HCT116 (cell line): ENCODE results near the gene SDK1.

ENCODE experiments used
- ELF1 ChIP-seq: IDR thresholded peaks from 2 replicates; pipeline ENCODE4 v1.6.1; 2012; ENCODE audit warnings: low read depth, borderline replicate concordance
- EZH2 ChIP-seq: fragments of 200-600 bp; sonication (generic); IDR thresholded peaks from 2 replicates; pipeline ENCODE4 v1.6.1; 2017; ENCODE audit warnings: antibody characterized with exemption, mixed run types
- POLR2A ChIP-seq: IDR thresholded peaks from 2 replicates; pipeline ENCODE4 v1.7.0; 2011; ENCODE audit warnings: borderline replicate concordance; ENCODE audit not compliant: insufficient read depth, insufficient read length; ENCODE audit errors: extremely low read depth
- POLR2AphosphoS5 ChIP-seq: IDR thresholded peaks from 2 replicates; pipeline ENCODE4 v1.6.1; 2011; ENCODE audit warnings: mild to moderate bottlenecking, low read depth, low read length, moderate library complexity
- SIN3A ChIP-seq: IDR thresholded peaks from 2 replicates; pipeline ENCODE4 v1.6.1; 2012; ENCODE audit warnings: low read depth
- SP1 ChIP-seq: IDR thresholded peaks from 2 replicates; pipeline ENCODE4 v1.6.1; 2012; ENCODE audit warnings: low read depth
- YY1 ChIP-seq: IDR thresholded peaks from 2 replicates; pipeline ENCODE4 v1.6.1; 2011; ENCODE audit warnings: low read length, low read depth, moderate library complexity, mild to moderate bottlenecking; ENCODE audit not compliant: insufficient replicate concordance; ENCODE audit errors: extremely low read depth
- ZFX ChIP-seq: fragments of 450-650 bp; IDR thresholded peaks from 2 replicates; pipeline ENCODE4 v1.6.1; 2017
- ZNF274 ChIP-seq: fragments of 200-500 bp; sonication (Bioruptor generic); IDR thresholded peaks from 2 replicates; pipeline ENCODE4 v1.6.1; 2014; ENCODE audit warnings: mild to moderate bottlenecking, low read depth, low read length, inconsistent platforms
- TF ChIP-seq, protein P1 (sequence below), 3 experiments: fragments of 200-600 bp in 1 of 3; sonication (generic) in 1 of 3; IDR thresholded peaks in 2 of 3; conservative IDR thresholded peaks in 1 of 3; 2 replicates each; pipeline ENCODE4 v1.5.1; 2012 to 2017; ENCODE audit warnings: low read depth in 2 of 3, low read length in 2 of 3, antibody characterized with exemption in 1 of 3, borderline replicate concordance in 1 of 3, control low read depth in 1 of 3, mild to moderate bottlenecking in 1 of 3, mixed read lengths in 1 of 3, mixed run types in 1 of 3, moderate library complexity in 1 of 3; ENCODE audit not compliant: insufficient read depth in 1 of 3
- TF ChIP-seq, protein P2 (sequence below): IDR thresholded peaks from 2 replicates; pipeline ENCODE4 v1.6.1; 2012

DNA sequence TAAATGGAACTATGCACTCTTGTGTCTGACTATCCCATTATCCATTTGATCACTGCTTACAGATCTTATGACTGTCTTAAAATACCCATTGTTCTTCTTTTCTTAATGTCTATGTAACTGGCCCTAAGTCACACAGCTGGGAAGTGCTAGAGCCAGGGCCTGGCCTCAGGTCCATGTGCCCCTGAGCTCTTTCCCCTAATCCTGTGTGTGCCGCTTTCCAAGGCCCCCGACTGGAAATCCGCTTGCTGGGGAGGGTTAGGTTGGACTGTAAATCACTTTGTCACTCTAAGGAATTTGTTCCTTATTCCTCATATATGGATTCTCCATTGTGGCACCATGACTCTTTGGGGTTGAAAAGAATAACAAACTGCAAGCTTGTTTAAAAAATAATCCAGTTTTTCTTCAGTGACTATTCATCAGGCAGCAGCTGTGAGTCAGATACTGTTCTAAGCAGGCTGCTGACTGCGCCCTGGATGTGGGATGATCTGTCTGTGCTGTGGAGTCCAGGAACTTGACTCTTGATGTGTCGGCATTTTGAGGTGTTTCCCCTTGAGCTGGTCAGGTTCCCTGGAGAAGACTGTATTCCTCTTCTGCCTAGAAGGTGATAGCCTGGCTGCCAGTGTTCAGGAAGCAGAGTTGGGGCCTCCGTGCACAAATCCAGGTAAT, 236.3 kb downstream of the SDK1 start:
- no peak for TF ChIP-seq SIN3A
- no peak for TF ChIP-seq POLR2A
- TF ChIP-seq SP1 = no peak
- no peak for TF ChIP-seq POLR2AphosphoS5
- TF ChIP-seq EZH2 = no peak
- TF ChIP-seq ELF1 = no peak
- TF ChIP-seq, protein P1, sequence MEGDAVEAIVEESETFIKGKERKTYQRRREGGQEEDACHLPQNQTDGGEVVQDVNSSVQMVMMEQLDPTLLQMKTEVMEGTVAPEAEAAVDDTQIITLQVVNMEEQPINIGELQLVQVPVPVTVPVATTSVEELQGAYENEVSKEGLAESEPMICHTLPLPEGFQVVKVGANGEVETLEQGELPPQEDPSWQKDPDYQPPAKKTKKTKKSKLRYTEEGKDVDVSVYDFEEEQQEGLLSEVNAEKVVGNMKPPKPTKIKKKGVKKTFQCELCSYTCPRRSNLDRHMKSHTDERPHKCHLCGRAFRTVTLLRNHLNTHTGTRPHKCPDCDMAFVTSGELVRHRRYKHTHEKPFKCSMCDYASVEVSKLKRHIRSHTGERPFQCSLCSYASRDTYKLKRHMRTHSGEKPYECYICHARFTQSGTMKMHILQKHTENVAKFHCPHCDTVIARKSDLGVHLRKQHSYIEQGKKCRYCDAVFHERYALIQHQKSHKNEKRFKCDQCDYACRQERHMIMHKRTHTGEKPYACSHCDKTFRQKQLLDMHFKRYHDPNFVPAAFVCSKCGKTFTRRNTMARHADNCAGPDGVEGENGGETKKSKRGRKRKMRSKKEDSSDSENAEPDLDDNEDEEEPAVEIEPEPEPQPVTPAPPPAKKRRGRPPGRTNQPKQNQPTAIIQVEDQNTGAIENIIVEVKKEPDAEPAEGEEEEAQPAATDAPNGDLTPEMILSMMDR (IDR thresholded peaks at IDR 0.05 in 2 of 3, conservative IDR thresholded peaks at IDR 0.05 in 1 of 3; ENCODE audit: borderline replicate concordance in 1 of 3, insufficient read depth in 1 of 3, low read depth in 2 of 3, low read length in 2 of 3) = no peak
- TF ChIP-seq ZFX = no peak
- no peak for TF ChIP-seq YY1
- TF ChIP-seq ZNF274 = no peak
- TF ChIP-seq, protein P2, sequence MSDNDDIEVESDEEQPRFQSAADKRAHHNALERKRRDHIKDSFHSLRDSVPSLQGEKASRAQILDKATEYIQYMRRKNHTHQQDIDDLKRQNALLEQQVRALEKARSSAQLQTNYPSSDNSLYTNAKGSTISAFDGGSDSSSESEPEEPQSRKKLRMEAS = no peak
